Femur (tissue), 1 donor: ENCODE measurements around the gene LGR5.

ENCODE experiments used
- DNase-seq: peaks from one replicate; pipeline ENCODE4 v3.0.0-alpha.2; 2017

The LGR5 gene

GRCh38 chr12:71601546-71601945 lies 161.9 kb downstream of the LGR5 start:
- DNase-seq = no peak

DNA sequence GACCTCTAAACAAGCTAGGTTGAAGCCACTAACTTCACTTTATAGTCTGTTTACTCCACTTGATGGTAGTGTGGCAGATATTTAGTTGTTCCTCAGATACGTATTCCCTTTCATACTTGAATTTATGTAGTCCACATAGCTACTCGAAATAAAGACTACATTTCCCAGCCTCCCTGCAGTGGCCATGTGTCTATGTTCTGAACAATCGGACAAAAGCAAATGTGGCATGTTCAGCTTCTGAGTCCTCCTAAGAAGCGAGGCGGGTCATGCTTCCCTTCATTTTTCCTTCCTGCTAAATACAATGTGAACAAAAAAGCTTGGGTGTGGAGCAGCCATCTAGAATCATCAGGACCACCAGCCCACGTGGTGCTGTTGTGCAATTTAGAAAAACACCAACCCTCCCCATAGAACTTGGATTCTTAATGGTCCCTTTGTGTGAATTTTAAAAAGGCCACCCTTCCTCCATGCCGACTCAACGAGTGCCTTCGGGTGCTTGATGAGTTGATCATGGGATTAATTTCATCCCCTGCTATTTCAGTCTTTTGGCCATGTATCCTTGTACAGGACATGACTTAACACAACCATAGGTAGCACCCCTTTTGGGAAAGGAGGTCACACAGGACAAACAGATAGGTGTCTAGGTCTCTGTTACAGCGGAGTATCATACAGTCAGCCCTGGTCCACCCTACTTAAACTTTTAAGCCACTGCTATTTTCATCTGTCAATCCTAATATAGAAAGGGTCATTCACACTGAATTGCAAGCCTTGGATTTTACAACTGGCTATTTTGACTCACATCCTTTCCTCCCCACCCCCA lies 163.4 kb downstream of the LGR5 start:
- no peak for DNase-seq

- no peak for DNase-seq
These were observed 165.4 kb downstream of the LGR5 start for GRCh38 chr12:71605039-71605438.

DNA sequence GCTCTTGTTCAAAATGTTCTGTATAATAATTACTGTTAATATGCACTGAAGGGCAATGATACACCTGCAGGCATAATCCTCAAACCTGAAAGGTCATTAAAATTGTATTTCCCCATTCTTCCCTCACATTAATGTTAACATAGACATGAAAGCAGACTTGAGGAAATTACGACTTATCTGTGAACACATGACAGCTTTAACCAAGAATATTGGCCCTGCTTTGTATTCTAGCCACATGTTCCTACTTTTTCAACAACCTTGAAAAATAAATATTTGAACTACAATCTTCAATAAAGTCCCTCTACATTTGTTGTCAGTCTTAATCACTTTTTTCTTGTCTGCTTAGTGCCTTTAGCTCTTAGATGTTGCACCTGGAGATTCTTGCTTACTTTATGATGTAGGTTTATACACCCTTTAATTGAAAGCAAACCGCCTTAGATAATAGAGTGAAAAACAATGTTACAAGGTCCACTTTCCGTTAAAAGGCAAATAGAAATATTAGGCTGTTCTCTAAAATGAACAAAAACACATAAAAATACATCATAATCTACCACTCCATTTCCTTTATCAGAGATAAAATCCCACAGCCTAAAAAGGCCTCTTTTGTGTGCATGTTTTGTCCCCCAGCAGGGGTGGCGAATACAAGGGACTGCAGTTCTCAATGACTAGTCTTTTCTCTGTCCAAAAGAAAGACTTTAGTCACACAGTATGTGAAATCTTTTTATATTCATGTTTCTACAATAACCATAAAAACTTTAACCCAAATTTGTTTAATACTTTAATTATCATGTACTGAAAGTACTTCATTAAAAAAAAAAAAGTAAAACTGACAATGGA lies 168.1 kb downstream of the LGR5 start:
- DNase-seq = no peak

GRCh38 chr12:71610031-71610795 lies 170.6 kb downstream of the LGR5 start:
- no peak for DNase-seq

DNA sequence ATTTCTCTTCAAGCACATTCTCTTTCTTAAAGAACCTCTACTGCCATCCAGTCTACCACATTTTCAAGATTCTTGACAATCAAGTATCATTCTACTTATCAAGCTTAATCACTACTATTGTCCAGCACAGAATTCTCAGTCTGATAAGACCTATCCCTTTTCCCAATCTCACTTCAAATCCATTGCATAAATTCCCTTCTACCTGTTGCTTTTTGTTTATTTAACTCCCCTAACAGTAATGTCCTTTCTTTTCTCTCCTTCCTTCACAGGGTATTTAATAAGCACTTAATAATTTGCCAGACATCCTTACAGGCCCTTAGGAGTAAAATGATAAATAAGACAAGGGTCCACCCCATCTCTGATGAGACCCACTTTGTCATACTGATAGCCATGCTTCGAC lies 182.3 kb downstream of the LGR5 start:
- DNase-seq = no peak

- no peak for DNase-seq
These were observed 185.9 kb downstream of the LGR5 start for GRCh38 chr12:71625476-71625875.

- DNase-seq = no peak
These were observed 186.5 kb downstream of the LGR5 start for GRCh38 chr12:71626098-71626497.

DNA sequence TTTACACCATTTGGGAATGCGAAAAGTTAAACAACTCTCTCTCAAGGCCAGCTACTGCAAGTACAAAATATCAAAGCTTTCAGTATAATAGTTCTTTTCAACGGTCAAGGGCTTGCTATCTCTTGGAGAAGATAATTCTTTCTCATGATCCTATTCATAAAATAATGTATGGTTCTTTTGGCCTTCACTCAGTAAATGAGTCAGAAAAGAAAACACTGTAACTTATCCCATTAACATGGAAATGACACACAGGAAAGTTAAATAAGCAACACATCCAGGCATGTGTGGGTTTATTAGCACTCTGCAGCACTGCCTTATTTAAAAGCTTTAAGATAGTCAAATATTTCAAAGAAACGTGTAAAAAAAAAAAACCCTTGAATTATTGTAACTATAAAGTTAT lies 187.2 kb downstream of the LGR5 start:
- no peak for DNase-seq

GRCh38 chr12:71627438-71628002 lies 187.9 kb downstream of the LGR5 start:
- DNase-seq = no peak
